B cell (primary cell): ENCODE measurements around the gene CPT1A. TPM values are rescaled to one million over a fixed set of nuclear protein-coding genes. Genes with fewer than 3 reads are reported as not detected.

Source experiments
- ATAC-seq: fragments of 200-7000 bp; cut with Tn5 transposase; one replicate; pipeline ENCODE4 v1.10.0; 2021; ENCODE audit warnings: low read depth, mild to moderate bottlenecking, moderate number of reproducible peaks, moderate library complexity
- CTCF ChIA-PET: fragments of 350-600 bp; sonication (Branson Sonifier 250); formaldehyde crosslinking; loops from one replicate; lab custom pipeline; 2021; ENCODE audit warnings: antibody characterized with exemption, inconsistent platforms; lab: Charles Lee
- POLR2A ChIA-PET: fragments of 350-600 bp; sonication (Branson Sonifier 250); formaldehyde crosslinking; loops from one replicate; lab custom pipeline; 2021; ENCODE audit warnings: antibody characterized with exemption; lab: Charles Lee
- DNase-seq: peaks from one replicate; pipeline ENCODE4 v3.0.0; 2013
- H2AFZ ChIP-seq: 2 replicates; pipeline ENCODE4 v1.6.1; 2012; ENCODE audit warnings: mild to moderate bottlenecking, low read depth, low read length; ENCODE audit not compliant: insufficient read depth, poor library complexity, severe bottlenecking
- H3K27ac ChIP-seq, 2 donors: 1 replicate in 1 of 2; 2 replicates in 1 of 2; pipeline ENCODE4 v1.5.1; 2012 to 2013; ENCODE audit warnings: low read length in 2 of 2, mild to moderate bottlenecking in 2 of 2, moderate library complexity in 1 of 2
- H3K27me3 ChIP-seq, 4 experiments: fragments of 200-600 bp in 1 of 4; sonication (generic) in 1 of 4; replicated peaks in 1 of 4; 1 replicate in 2 of 4; 2 replicates in 2 of 4; pipeline versions ENCODE4 v1.6.1 to v1.7.0; 2013 to 2016; ENCODE audit warnings: low read length in 3 of 4, mild to moderate bottlenecking in 2 of 4, mixed read lengths in 1 of 4, moderate library complexity in 1 of 4; ENCODE audit not compliant: insufficient read depth in 4 of 4, control insufficient read depth in 3 of 4; ENCODE audit errors: control extremely low read depth in 1 of 4
- H3K36me3 ChIP-seq, 2 experiments: replicated peaks in 1 of 2; 1 replicate in 1 of 2; 2 replicates in 1 of 2; pipeline versions ENCODE4 v1.6.1 to v1.7.1; 2013; ENCODE audit warnings: low read length in 1 of 2; ENCODE audit not compliant: insufficient read depth in 2 of 2, control insufficient read depth in 1 of 2; ENCODE audit errors: control extremely low read depth in 1 of 2, extremely low read depth in 1 of 2
- H3K4me1 ChIP-seq, 2 donors: fragments of 200-600 bp in 1 of 2; sonication (generic) in 1 of 2; 1 replicate in 1 of 2; 2 replicates in 1 of 2; pipeline versions ENCODE4 v1.5.1 to v1.6.1; 2013 to 2017; ENCODE audit warnings: low read length in 2 of 2; ENCODE audit not compliant: control insufficient read depth in 2 of 2, insufficient read depth in 2 of 2
- H3K4me2 ChIP-seq: replicated peaks from 2 replicates; pipeline ENCODE3; 2012; ENCODE audit warnings: mild to moderate bottlenecking, low read depth, low read length; ENCODE audit not compliant: poor library complexity, severe bottlenecking
- H3K4me3 ChIP-seq, 5 experiments: fragments of 200-600 bp in 1 of 5; sonication (generic) in 1 of 5; 1 replicate in 3 of 5; 2 replicates in 2 of 5; pipeline versions ENCODE4 v1.5.1 to v1.7.0; 2011 to 2016; ENCODE audit warnings: low read length in 4 of 5, mild to moderate bottlenecking in 4 of 5, low read depth in 2 of 5, control low read depth in 1 of 5, moderate library complexity in 1 of 5; ENCODE audit not compliant: insufficient read depth in 1 of 5; ENCODE audit errors: control extremely low read depth in 1 of 5, extremely low read depth in 1 of 5
- H3K79me2 ChIP-seq: fragments of 200-600 bp; sonication (generic); one replicate; pipeline ENCODE4 v1.6.0; 2016; ENCODE audit warnings: low read length; ENCODE audit not compliant: control insufficient read depth, insufficient read depth
- H3K9ac ChIP-seq: fragments of 200-600 bp; sonication (generic); 2 replicates; pipeline ENCODE4 v1.6.1; 2017; ENCODE audit warnings: mild to moderate bottlenecking, low read length, moderate library complexity
- H3K9me3 ChIP-seq, 3 donors: one replicate each; pipeline versions ENCODE4 v1.6.1 to v1.7.1; 2013; ENCODE audit warnings: low read length in 2 of 3; ENCODE audit not compliant: control insufficient read depth in 2 of 3, insufficient read depth in 1 of 3; ENCODE audit errors: control extremely low read depth in 1 of 3
- H4K20me1 ChIP-seq: 2 replicates; pipeline ENCODE4 v1.6.0; 2012; ENCODE audit warnings: mild to moderate bottlenecking, low read length; ENCODE audit not compliant: insufficient read depth, control insufficient read depth, poor library complexity, severe bottlenecking
- H3K27ac Mint-ChIP-seq: one replicate; pipeline ENCODE4 v1.8.0; 2021; ENCODE audit warnings: mixed read lengths
- H3K27me3 Mint-ChIP-seq: one replicate; pipeline ENCODE4 v1.8.0; 2021; ENCODE audit warnings: mixed read lengths
- H3K4me1 Mint-ChIP-seq: one replicate; pipeline ENCODE4 v1.8.0; 2021; ENCODE audit warnings: mixed read lengths
- H3K4me3 Mint-ChIP-seq: one replicate; pipeline ENCODE4 v1.8.0; 2021; ENCODE audit warnings: mixed read lengths
- H3K9me3 Mint-ChIP-seq: one replicate; pipeline ENCODE4 v1.8.0; 2022; ENCODE audit warnings: mixed read lengths; ENCODE audit not compliant: insufficient read depth
- EZH2 ChIP-seq: IDR thresholded peaks from 2 replicates; pipeline ENCODE4 v1.6.1; 2012; ENCODE audit warnings: borderline replicate concordance, low read depth, mild to moderate bottlenecking, moderate library complexity, low read length; ENCODE audit not compliant: insufficient read depth, poor library complexity, severe bottlenecking
- WGBS: methylation state at CpG from one replicate; pipeline ENCODE4 v1.1.5; 2013; ENCODE audit warnings: missing lambda C conversion rate; ENCODE audit not compliant: insufficient coverage; 5-methylcytosine and 5-hydroxymethylcytosine counted together
- intact Hi-C: fragments of 100-400 bp; cut with micrococcal nuclease; formaldehyde crosslinking; loops from one replicate; pipeline ENCODE4 v1.10.0; 2022
- polyA plus RNA-seq: library from polyadenylated mRNA; depleted of rRNA; stranded (reverse); fragments of >200 nt; gene quantifications from 2 replicates; pipeline ENCODE4 v1.2.3, GENCODE V29; 2012
- total RNA-seq, 2 donors: library from RNA; stranded (reverse); fragments of 120-200 nt in 1 of 2; gene quantifications; 1 replicate in 1 of 2; 2 replicates in 1 of 2; pipeline versions ENCODE4 v1.2.3 to v1.2.4, GENCODE V29; 2013 to 2022
- TF ChIP-seq, protein P1 (sequence below): fragments of 200-600 bp; IDR thresholded peaks from one replicate; pipeline ENCODE4 v1.8.0; 2022; ENCODE audit warnings: antibody characterized with exemption, mild to moderate bottlenecking

CPT1A gene
- total and polyA plus RNA-seq, 2 donors (not counting 1 experiment from before 2014, with no cell fraction given): 15.6 to 40.8 TPM

DNA sequence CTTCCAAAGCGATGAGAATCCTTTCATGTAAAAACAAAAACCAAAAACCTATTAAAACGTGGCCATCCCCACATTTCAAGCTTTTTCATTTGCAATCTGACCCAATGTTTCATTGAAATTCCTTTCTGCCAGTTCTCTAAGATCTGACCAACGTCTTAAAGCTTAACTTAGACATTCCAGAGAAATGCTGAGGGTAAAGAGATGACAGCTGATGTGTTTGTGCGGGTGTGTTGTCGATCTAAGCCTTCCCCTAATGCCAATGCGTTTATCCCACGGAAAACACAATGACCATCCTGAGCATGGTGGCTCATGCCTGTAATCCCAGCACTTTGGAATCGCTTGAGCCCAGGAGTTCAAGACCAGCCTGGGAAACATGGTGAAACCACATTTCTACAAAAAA is 84.0 kb downstream of the CPT1A start:
- Mint-ChIP-seq H3K4me1 (no peaks in the 10 kb centered on the region), H3K4me3 (no peak overlapping the region), H3K27me3 (no peaks in the 10 kb centered on the region), H3K9me3 (no peaks in the 10 kb centered on the region), H3K27ac (no peak overlapping the region)
- no peaks in the 10 kb centered on the region for H3K27me3 ChIP-seq
- H2AFZ ChIP-seq: no peak overlapping the region
- ChIA-PET POLR2A (interaction anchor here (0.6 kb wide), 1 partner anchor 298 kb away, joined by 3 read pairs; no protein-coding TSS in a partner anchor), CTCF (interaction anchor here (0.6 kb wide), 1 partner anchor 13 kb away, joined by 4 read pairs; no protein-coding TSS in a partner anchor)
- WGBS: 100% methylated on average over 5 of the region's 8 CpGs
- intact Hi-C loops: loop anchor here (10.0 kb wide), 1 partner anchor 1517 kb away; the partner anchor contains the start of gene PPFIA1
- H3K4me1 ChIP-seq: no peaks in the 10 kb centered on the region
- H3K36me3 ChIP-seq: peaks cover 0 to 17% of the 10 kb centered on the region in 2 experiments
- no peak overlapping the region for H3K27ac ChIP-seq
- no peak overlapping the region for H3K4me2 ChIP-seq
- H3K9me3 ChIP-seq: no peaks in the 10 kb centered on the region
- no peak overlapping the region for H3K9ac ChIP-seq
- H3K79me2 ChIP-seq: no peaks in the 10 kb centered on the region
- no peaks in the 10 kb centered on the region for H4K20me1 ChIP-seq
- DNase-seq (no peak), ATAC-seq (no peak)
- TF ChIP-seq, protein P1, sequence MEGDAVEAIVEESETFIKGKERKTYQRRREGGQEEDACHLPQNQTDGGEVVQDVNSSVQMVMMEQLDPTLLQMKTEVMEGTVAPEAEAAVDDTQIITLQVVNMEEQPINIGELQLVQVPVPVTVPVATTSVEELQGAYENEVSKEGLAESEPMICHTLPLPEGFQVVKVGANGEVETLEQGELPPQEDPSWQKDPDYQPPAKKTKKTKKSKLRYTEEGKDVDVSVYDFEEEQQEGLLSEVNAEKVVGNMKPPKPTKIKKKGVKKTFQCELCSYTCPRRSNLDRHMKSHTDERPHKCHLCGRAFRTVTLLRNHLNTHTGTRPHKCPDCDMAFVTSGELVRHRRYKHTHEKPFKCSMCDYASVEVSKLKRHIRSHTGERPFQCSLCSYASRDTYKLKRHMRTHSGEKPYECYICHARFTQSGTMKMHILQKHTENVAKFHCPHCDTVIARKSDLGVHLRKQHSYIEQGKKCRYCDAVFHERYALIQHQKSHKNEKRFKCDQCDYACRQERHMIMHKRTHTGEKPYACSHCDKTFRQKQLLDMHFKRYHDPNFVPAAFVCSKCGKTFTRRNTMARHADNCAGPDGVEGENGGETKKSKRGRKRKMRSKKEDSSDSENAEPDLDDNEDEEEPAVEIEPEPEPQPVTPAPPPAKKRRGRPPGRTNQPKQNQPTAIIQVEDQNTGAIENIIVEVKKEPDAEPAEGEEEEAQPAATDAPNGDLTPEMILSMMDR: no peak
- no peak for TF ChIP-seq EZH2
- H3K4me3 ChIP-seq: no peak overlapping the region

DNA sequence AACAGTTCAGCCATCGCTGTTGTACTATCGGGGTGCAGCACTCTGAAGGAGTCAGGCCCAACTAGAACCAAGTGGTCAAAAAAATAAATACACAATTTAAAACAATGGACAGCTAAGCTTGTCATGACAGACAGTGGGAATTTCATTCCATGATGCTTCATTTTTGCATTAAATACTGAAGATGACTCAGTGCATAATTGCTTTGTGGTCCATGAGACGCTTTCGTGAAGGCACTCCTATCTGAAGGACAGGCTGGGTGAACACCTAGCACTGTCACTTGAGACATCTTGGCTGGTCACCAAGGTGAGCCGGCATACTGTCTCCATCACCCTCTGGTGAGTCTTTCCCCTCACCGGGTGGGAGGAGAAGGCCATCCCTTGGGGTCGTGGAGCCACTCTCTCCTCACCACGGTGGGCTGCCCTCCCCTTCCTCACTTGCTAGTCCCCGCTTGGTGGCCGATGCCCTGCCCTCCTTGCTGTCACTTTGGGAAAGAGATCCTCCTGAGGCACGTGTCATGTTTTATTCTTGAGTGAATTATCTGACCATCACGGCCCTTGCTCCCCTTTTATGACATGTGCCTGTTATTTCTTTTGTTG is 85.4 kb downstream of the CPT1A start:
- H3K27me3 Mint-ChIP-seq: no peaks in the 10 kb centered on the region
- H3K9me3 ChIP-seq: no peaks in the 10 kb centered on the region
- no peak overlapping the region for H3K4me3 ChIP-seq
- 96% methylated on average over 11 of the region's 12 CpGs for WGBS
- no peaks in the 10 kb centered on the region for H4K20me1 ChIP-seq
- no peak overlapping the region for H2AFZ ChIP-seq
- no peaks in the 10 kb centered on the region for H3K27me3 ChIP-seq
- H3K4me1 ChIP-seq: peaks cover 0 to 8% of the 10 kb centered on the region in 2 donors
- H3K36me3 ChIP-seq: peaks cover 0 to 9% of the 10 kb centered on the region in 2 experiments
- no peak overlapping the region for H3K4me2 ChIP-seq
- POLR2A ChIA-PET: no interaction called here
- no peaks in the 10 kb centered on the region for H3K79me2 ChIP-seq
- TF ChIP-seq EZH2: no peak
- TF ChIP-seq, protein P1: no peak
- H3K9me3 Mint-ChIP-seq: no peaks in the 10 kb centered on the region
- CTCF ChIA-PET: no interaction called here
- peaks cover 6% of the 10 kb centered on the region for H3K4me1 Mint-ChIP-seq
- intact Hi-C loops: loop anchor here (10.0 kb wide), 1 partner anchor 1519 kb away; the partner anchor contains the start of gene PPFIA1
- H3K4me3 Mint-ChIP-seq: no peak overlapping the region
- ATAC-seq (no peak), DNase-seq (no peak)
- H3K9ac ChIP-seq: no peak overlapping the region
- no peak overlapping the region for H3K27ac Mint-ChIP-seq
- H3K27ac ChIP-seq: no peak overlapping the region
